C4-2B (cell line): Measurements from ENCODE around the gene CTXN2.

Source experiments
- ZFX ChIP-seq: fragments of 450-650 bp; IDR thresholded peaks from 2 replicates; pipeline ENCODE4 v1.6.1; 2017
- TF ChIP-seq, protein P1 (sequence below): fragments of 450-650 bp; conservative IDR thresholded peaks from 2 replicates; pipeline ENCODE4 v1.5.1; 2017; ENCODE audit warnings: mild to moderate bottlenecking

- TF ChIP-seq, protein P1, sequence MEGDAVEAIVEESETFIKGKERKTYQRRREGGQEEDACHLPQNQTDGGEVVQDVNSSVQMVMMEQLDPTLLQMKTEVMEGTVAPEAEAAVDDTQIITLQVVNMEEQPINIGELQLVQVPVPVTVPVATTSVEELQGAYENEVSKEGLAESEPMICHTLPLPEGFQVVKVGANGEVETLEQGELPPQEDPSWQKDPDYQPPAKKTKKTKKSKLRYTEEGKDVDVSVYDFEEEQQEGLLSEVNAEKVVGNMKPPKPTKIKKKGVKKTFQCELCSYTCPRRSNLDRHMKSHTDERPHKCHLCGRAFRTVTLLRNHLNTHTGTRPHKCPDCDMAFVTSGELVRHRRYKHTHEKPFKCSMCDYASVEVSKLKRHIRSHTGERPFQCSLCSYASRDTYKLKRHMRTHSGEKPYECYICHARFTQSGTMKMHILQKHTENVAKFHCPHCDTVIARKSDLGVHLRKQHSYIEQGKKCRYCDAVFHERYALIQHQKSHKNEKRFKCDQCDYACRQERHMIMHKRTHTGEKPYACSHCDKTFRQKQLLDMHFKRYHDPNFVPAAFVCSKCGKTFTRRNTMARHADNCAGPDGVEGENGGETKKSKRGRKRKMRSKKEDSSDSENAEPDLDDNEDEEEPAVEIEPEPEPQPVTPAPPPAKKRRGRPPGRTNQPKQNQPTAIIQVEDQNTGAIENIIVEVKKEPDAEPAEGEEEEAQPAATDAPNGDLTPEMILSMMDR, result no peak
- TF ChIP-seq ZFX, result no peak
These were observed 51.1 kb downstream of the CTXN2 start for GRCh38 chr15:48242535-48242934.
